Lung (tissue), 12 donors: Measurements from ENCODE around the gene PIGH. TPM values are rescaled to one million over a fixed set of nuclear protein-coding genes. Genes with fewer than 3 reads are reported as not detected.

Experiments used
- ATAC-seq: fragments of 200-7000 bp; cut with Tn5 transposase; one replicate; pipeline ENCODE4 v1.9.1; 2020; ENCODE audit warnings: moderate number of reproducible peaks; ENCODE audit not compliant: insufficient read depth, low FRiP score
- DNase-seq, 3 donors: peaks; one replicate each; pipeline ENCODE4 v3.0.0-alpha.2; 2013 to 2017
- H3K27ac ChIP-seq, 2 donors: one replicate each; pipeline ENCODE4 v1.5.1; 2013; ENCODE audit warnings: mild to moderate bottlenecking in 2 of 2, moderate library complexity in 2 of 2, control low read depth in 1 of 2, inconsistent platforms in 1 of 2, low read depth in 1 of 2, low read length in 1 of 2
- H3K27me3 ChIP-seq, 3 donors: one replicate each; pipeline ENCODE4 v1.5.1; 2013; ENCODE audit warnings: low read length in 2 of 3; ENCODE audit not compliant: control insufficient read depth in 3 of 3, insufficient read depth in 3 of 3
- H3K36me3 ChIP-seq, 4 donors: one replicate each; pipeline ENCODE4 v1.5.1; 2013; ENCODE audit warnings: low read length in 4 of 4, mild to moderate bottlenecking in 1 of 4, moderate library complexity in 1 of 4; ENCODE audit not compliant: control insufficient read depth in 4 of 4, insufficient read depth in 4 of 4
- H3K4me1 ChIP-seq, 5 donors: one replicate each; pipeline ENCODE4 v1.5.1; 2013; ENCODE audit warnings: low read length in 5 of 5, mild to moderate bottlenecking in 2 of 5, moderate library complexity in 1 of 5; ENCODE audit not compliant: control insufficient read depth in 5 of 5, insufficient read depth in 5 of 5
- H3K4me3 ChIP-seq: one replicate; pipeline ENCODE4 v1.5.1; 2013; ENCODE audit warnings: mild to moderate bottlenecking, control low read depth, moderate library complexity
- H3K9ac ChIP-seq, 2 donors: one replicate each; pipeline ENCODE4 v1.5.1; 2013; ENCODE audit warnings: low read length in 2 of 2, control low read depth in 1 of 2; ENCODE audit not compliant: insufficient read depth in 1 of 2
- H3K9me3 ChIP-seq, 4 donors: one replicate each; pipeline ENCODE4 v1.5.1; 2013; ENCODE audit warnings: low read length in 3 of 4, mild to moderate bottlenecking in 1 of 4, moderate library complexity in 1 of 4; ENCODE audit not compliant: control insufficient read depth in 4 of 4, insufficient read depth in 3 of 4
- CTCF ChIP-seq: IDR thresholded peaks from 2 replicates; pipeline ENCODE4 v1.5.1; 2012; ENCODE audit warnings: mild to moderate bottlenecking; ENCODE audit errors: control extremely low read depth, extremely low read depth
- WGBS, 2 donors: extraction: QIAGEN DNeasy Blood & Tissue Kit; methylation state at CpG; one replicate each; pipeline ENCODE4 v1.1.7; 2013; 5-methylcytosine and 5-hydroxymethylcytosine counted together
- polyA plus RNA-seq, 2 donors: library from polyadenylated mRNA; stranded (reverse); fragments of 200-250 nt; gene quantifications; one replicate each; pipeline ENCODE4 v1.2.1, GENCODE V29; 2013
- total RNA-seq, 2 donors: library from RNA; depleted of rRNA in 1 of 2; stranded (reverse); fragments of >200 nt in 1 of 2; gene quantifications; one replicate each; pipeline ENCODE4 v1.2.1, GENCODE V29; 2014 to 2021
- donor health status: control.
- donor health status: control.
- donor health status: Bipolar disorder and iron deficiency.
- donor health status: healthy.
- donor health status: DM: yes; HTN: yes; CAD: no.

PIGH gene
- total and polyA plus RNA-seq, 4 donors = 20.6 to 29.5 (median 22.1) TPM

GRCh38 chr14:67569651-67570290 is 30.3 kb downstream of the PIGH start:
- 84 to 92% methylated on average over 4 of the region's 4 CpGs for WGBS, 2 donors
- no peaks in the 10 kb centered on the region for H3K36me3 ChIP-seq

GRCh38 chr14:67569011-67569650 is 30.9 kb downstream of the PIGH start:
- ATAC-seq (no peak), DNase-seq (no peak)
- no peak overlapping the region for H3K9ac ChIP-seq
- no peak overlapping the region for H3K27ac ChIP-seq
- no peaks in the 10 kb centered on the region for H3K27me3 ChIP-seq
- TF ChIP-seq CTCF = no peak
- 79 to 83% methylated on average over 11 of the region's 11 CpGs for WGBS, 2 donors
- no peak overlapping the region for H3K4me3 ChIP-seq
- H3K9me3 ChIP-seq = peaks cover 0 to 2% (median 0%) of the 10 kb centered on the region in 4 donors
- H3K4me1 ChIP-seq = no peaks in the 10 kb centered on the region
- no peaks in the 10 kb centered on the region for H3K36me3 ChIP-seq

More at GRCh38 chr14:67569651-67570290, 30.3 kb downstream of the PIGH start:
- no peak for TF ChIP-seq CTCF
- Histone ChIP-seq H3K9ac (no peak overlapping the region), H3K27ac (no peak overlapping the region), H3K9me3 (peaks cover 0 to 2% (median 0%) of the 10 kb centered on the region in 4 donors), H3K4me3 (no peak overlapping the region), H3K27me3 (no peaks in the 10 kb centered on the region), H3K4me1 (no peaks in the 10 kb centered on the region)
- DNase-seq = no peak
- ATAC-seq = no peak

GRCh38 chr14:67567654-67568053 is 32.4 kb downstream of the PIGH start:
- ATAC-seq (no peak), DNase-seq (no peak)
- Histone ChIP-seq H3K9ac (no peak overlapping the region), H3K4me3 (no peak overlapping the region), H3K27me3 (no peaks in the 10 kb centered on the region), H3K27ac (no peak overlapping the region), H3K36me3 (no peaks in the 10 kb centered on the region), H3K9me3 (peaks cover 0 to 2% (median 0%) of the 10 kb centered on the region in 4 donors), H3K4me1 (no peaks in the 10 kb centered on the region)
- 83 to 89% methylated on average over 3 of the region's 3 CpGs for WGBS, 2 donors
- no peak for TF ChIP-seq CTCF
